GF-D8 (cell line): ENCODE results near the gene OR1S1.
"Not testable (repeated sequence)": the region's sequence is repeated elsewhere in the genome, so short reads cannot be mapped to it uniquely, and the experiment has no call there.

ENCODE experiments used
- DNase-seq: peaks from one replicate; lab custom pipeline; 2025; lab: John Stamatoyannopoulos, UW

Gene OR1S1

DNA sequence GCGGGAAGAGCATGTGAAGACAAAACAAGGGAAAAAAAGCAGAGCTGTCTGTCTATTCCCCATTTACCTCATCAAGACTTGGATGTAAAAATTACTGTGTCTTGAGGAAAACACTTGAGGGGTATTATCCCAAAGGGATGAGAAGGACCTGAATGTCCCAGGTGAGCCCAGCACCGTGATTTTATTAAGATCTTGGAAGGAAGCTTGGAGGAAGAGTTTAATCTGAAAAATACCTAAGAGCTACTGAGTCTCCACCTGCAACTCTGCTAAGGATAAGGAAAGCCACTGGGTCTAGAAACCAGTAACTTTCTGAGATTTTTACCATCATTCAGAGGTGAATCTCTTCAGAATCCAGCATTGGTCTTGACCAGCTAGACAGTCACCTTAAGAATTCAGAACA is at the start of gene OR1S1:
Gene OR1S1, plus strand, starts transcription at position 301 of the 400 bp plus-strand sequence.
- not testable (repeated sequence) for DNase-seq

- no peak for DNase-seq
Observed at GRCh38 chr11:58164389-58164788, 48.1 kb upstream of the OR1S1 start.

DNA sequence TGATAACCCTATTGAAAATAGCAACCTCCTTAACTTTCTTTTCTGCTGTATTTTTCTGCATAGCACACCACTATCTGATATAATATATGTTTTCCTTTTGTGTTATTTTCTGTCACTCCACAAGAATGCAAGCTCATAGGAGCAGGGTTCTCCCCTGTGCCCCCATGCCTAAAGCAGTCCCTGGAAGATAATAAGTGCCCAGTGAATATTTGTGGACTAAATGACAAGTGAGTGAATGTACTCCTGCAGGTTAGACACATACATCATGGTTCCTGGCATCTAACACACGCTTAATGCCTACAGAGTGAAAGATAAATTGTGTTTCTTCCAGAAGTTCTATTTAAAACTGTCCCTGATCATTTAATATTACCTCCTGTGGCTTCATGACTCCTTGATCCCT is 47.5 kb upstream of the OR1S1 start:
- DNase-seq: no peak

DNA sequence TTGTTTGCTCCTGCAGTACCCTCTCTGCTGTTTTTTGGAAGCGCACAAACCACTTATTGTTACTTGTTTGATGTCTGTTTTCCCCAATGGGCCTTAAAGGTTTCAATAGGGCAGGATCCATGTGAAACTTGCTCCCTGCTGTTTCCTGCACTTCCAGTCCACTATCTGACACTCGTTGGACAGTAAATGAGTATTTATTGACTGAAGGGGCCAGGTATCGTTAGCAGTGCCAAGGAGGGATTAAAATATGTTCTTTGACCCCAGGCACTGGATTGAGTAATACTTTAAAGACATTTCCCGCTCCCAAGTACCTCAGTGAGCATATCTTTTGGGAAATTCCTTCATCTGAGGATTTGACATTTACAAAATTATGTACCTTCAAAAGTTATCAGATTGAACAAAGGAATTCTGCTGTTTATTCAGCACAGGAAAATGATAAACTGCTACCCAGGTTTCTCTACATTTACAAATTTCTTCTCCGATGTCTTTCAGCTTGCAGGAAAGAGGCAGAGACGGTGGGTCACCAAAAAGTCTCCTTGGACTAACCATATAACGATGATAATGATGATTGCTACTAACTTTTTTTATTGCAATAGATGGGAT is 46.9 kb upstream of the OR1S1 start:
- DNase-seq: no peak

DNA sequence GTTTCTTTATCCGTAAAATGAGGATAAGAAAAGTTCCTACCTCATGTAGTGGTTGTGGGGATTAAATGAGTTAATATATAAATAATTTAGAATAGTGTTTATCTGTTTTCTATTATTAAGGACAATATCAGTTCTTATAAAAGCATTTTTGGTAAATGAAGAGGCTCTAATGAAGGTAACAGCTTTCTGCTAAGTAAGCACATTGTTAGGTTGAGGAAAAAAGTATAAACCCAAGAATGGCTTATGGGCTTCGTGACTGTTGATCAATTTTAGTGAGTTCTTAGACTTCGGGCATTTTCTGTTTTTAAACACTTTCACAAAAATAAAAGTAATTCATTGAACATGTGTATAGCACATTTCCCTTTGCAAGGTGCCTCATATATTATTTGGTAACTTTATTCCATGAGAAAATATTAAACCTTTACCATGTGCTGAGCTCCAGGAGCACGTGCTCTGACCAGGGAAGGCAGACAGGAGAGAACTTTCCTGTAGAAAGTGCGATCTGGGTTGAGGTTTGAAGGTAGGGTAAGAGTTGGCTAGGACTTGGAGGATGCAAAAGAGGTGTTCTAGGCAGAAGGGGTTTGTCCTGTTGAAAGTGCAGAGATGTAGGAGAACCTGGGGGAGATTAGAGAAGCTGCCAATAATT is 35.0 kb upstream of the OR1S1 start:
- no peak for DNase-seq

- DNase-seq: no peak
Observed at GRCh38 chr11:58178444-58178843, 34.1 kb upstream of the OR1S1 start.

GRCh38 chr11:58179648-58180047 is 32.9 kb upstream of the OR1S1 start:
- no peak for DNase-seq

- DNase-seq: no peak
Observed at GRCh38 chr11:58186938-58187337, 25.6 kb upstream of the OR1S1 start.

DNA sequence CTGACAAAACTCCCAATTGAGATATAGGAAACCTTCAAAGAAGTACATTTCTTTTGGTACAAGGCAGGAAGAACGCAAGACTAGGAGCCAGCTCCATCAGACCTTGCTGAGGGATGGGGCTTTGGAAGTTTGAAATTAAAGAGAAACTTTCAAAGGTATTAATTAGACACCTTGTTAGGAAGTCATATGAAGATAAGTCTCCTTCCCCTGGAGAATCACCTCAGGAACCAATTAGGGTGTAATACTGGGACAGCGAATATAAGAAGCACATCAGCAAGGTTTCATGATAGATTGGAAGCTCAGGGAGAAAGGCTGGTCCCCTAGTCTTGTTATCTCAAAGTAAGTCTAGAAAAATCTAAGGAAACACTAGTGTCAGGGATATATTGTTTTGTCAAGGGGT is 23.8 kb upstream of the OR1S1 start, which contains the start of gene OR9Q2:
Gene OR9Q2, plus strand, starts transcription at position 301 of the 400 bp plus-strand sequence. CDS start 1,421 bp downstream, outside the sequence.
- no peak for DNase-seq

DNA sequence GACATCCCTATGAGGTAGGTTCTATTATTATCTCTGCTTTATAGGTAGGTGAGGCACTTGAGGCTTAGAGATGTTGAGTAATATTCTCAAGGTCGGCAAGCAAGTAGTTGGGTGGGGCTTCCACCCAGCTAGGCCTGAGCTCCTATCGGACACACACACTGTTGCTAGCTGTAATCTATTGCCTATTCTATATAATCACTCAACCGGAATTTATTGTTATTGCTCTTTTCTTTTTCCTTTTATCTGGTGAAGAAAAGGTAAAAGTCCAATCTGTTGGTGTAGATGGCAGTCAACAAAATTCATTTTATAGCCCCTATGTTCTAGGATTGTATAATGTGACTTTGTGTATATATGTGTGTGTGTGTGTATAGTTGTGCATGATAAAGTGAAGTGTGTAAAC is 20.3 kb upstream of the OR1S1 start:
- DNase-seq: no peak

- no peak for DNase-seq
Observed at GRCh38 chr11:58193391-58193790, 19.1 kb upstream of the OR1S1 start.

GRCh38 chr11:58195939-58196338 is 16.6 kb upstream of the OR1S1 start:
- DNase-seq: no peak

GRCh38 chr11:58199271-58199670 is 13.2 kb upstream of the OR1S1 start:
- DNase-seq: no peak

DNA sequence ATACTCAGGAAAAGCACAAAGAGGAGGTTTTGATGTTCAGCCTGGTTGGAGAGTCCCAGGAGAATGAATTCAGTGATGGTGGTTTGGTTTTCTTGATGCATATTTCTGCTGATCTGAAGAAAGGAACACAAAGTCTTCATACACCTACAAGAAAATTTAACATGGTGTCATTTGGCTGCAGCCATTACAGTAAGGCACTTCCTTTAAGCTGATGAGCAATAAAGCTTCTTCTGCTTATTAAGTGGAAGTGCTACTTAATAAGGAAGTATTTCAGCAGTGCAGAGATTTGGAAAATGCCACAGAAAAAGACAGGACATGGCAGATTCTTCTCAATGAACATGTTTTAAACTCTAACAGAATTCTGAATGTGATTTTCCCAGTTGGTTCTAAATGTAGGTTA is 8.5 kb upstream of the OR1S1 start, which contains the start of gene OR1S2:
Gene OR1S2, minus strand, starts transcription at position 101 of the 400 bp plus-strand sequence. Its CDS starts 0 bp downstream, at position 101.
- DNase-seq: no peak

DNA sequence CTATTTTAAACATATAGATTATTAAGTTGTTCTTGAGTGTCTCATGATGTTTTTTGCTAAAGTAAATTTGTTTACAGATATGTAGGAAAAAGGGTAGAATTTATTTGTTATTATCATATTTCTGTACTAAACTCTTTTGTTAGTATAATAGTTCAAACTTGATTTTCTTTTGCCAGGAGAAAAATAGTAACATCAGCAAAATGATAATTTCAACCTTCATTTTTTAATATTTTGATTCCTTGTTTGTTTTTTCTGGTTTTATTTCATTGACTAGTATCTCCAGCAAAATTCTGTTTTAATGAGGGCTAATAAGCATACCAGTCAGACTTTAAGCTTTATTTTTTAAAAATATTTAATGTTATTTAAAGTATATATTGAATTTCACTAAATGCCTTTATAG is 4.0 kb downstream of the OR1S1 start:
- DNase-seq: no peak

- no peak for DNase-seq
Observed at GRCh38 chr11:58222721-58223120, 10.2 kb downstream of the OR1S1 start.

DNA sequence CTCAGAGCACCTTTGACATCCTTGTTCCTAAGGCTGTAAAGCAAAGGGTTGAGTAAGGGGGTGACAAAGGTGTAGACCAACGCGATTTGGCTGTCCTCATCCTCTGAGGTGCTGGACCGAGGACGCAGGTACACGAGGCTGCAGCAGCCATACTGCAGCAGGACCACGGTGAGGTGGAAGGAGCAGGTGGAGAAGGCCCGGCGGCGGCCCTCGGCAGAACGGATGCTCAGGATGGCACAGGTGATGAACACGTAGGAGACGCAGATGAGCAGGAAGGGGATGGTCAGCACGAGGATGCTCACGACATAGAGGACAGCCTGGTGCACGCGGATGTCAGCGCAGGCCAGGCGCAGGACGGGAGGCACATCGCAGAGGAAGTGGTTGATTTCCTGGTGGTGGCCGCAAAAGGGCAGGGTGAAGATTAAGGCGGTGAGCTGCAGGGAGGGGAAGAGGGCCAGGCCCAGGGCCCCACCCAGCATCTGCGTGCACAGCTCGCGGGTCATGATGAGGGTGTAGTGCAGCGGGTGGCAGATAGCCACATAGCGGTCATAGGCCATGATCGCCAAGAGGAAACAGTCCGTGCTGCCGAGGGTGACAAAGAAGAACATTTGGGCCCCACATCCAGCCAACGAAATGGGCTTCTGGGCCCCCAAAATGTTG is 15.6 kb downstream of the OR1S1 start:
- DNase-seq: no peak

- no peak for DNase-seq
Observed at GRCh38 chr11:58243954-58244353, 31.4 kb downstream of the OR1S1 start.

DNA sequence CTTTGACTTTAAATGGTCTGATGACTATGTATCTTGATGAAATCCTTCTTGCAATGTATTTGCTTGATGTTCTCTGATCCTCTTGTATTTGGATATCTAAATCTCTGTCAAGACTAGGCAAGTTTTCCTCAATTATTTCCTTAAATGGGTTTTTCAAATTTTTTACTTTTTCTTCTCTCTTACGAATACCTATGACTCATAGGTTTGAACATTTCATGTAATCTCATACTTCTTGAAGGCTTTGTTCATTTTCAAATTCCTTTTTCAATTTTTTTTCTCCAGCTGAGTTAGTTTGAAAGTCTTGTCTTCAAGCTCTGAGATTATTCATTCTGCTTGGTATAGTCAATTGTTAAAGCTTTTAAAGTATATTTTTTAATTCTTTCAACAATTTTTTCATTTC is 42.4 kb downstream of the OR1S1 start:
- no peak for DNase-seq

- no peak for DNase-seq
Observed at GRCh38 chr11:58259983-58260382, 47.5 kb downstream of the OR1S1 start.
